HL-60 (cell line): ENCODE results near the gene CXCL14.

Experiments
- DNase-seq, 2 experiments: peaks; one replicate each; pipeline ENCODE4 v3.0.0-alpha.2; 2010 to 2020; ENCODE audit warnings: low read depth in 1 of 2, low spot score in 1 of 2
- H3K27ac ChIP-seq: fragments of 250-450 bp; sonication (Bioruptor Pico); replicated peaks from 2 replicates; pipeline ENCODE4 v1.5.1; 2020; ENCODE audit warnings: mild to moderate bottlenecking, moderate library complexity
- H3K27me3 ChIP-seq: fragments of 250-450 bp; sonication (Bioruptor Pico); 2 replicates; pipeline ENCODE4 v1.5.1; 2021; ENCODE audit warnings: mild to moderate bottlenecking, moderate library complexity; ENCODE audit not compliant: insufficient read depth, poor library complexity, severe bottlenecking
- H3K4me3 ChIP-seq: replicated peaks from 2 replicates; pipeline ENCODE4 v1.5.1; 2011; ENCODE audit warnings: mild to moderate bottlenecking, control low read depth, low read length; ENCODE audit not compliant: insufficient read depth
- GABPA ChIP-seq: IDR thresholded peaks from 2 replicates; pipeline ENCODE4 v1.6.1; 2012; ENCODE audit warnings: low read depth
- POLR2AphosphoS5 ChIP-seq: IDR thresholded peaks from 2 replicates; pipeline ENCODE4 v1.6.1; 2012; ENCODE audit warnings: low read depth
- SPI1 ChIP-seq: IDR thresholded peaks from 2 replicates; pipeline ENCODE4 v1.6.1; 2012; ENCODE audit warnings: low read depth, mild to moderate bottlenecking, borderline replicate concordance
- TF ChIP-seq, protein P1 (sequence below): IDR thresholded peaks from one replicate; pipeline ENCODE4 v1.5.1; 2011; ENCODE audit warnings: low read length, control low read depth, inconsistent platforms; ENCODE audit not compliant: insufficient read depth
- TF ChIP-seq, protein P2 (sequence below): IDR thresholded peaks from 2 replicates; pipeline ENCODE4 v1.6.1; 2012; ENCODE audit warnings: low read depth; ENCODE audit not compliant: insufficient replicate concordance

Gene CXCL14

DNA sequence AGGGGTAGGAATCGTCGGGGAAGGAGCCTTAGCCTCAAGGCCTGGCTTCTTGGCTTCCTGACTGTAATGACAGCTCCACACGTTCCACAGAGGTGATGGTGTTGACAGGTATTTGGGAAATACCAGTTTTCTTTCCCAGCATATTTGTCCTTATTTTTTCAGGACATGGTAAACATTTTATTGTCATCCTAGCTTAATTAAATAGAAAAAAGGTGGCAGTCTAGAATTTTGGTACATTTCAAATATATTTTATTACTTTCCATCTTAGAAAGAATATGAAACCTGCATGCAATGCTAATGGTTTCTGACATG is 8.4 kb downstream of the CXCL14 start:
- TF ChIP-seq, protein P1, sequence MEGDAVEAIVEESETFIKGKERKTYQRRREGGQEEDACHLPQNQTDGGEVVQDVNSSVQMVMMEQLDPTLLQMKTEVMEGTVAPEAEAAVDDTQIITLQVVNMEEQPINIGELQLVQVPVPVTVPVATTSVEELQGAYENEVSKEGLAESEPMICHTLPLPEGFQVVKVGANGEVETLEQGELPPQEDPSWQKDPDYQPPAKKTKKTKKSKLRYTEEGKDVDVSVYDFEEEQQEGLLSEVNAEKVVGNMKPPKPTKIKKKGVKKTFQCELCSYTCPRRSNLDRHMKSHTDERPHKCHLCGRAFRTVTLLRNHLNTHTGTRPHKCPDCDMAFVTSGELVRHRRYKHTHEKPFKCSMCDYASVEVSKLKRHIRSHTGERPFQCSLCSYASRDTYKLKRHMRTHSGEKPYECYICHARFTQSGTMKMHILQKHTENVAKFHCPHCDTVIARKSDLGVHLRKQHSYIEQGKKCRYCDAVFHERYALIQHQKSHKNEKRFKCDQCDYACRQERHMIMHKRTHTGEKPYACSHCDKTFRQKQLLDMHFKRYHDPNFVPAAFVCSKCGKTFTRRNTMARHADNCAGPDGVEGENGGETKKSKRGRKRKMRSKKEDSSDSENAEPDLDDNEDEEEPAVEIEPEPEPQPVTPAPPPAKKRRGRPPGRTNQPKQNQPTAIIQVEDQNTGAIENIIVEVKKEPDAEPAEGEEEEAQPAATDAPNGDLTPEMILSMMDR = no peak
- TF ChIP-seq SPI1 (no peak), POLR2AphosphoS5 (no peak), GABPA (no peak)
- TF ChIP-seq, protein P2, sequence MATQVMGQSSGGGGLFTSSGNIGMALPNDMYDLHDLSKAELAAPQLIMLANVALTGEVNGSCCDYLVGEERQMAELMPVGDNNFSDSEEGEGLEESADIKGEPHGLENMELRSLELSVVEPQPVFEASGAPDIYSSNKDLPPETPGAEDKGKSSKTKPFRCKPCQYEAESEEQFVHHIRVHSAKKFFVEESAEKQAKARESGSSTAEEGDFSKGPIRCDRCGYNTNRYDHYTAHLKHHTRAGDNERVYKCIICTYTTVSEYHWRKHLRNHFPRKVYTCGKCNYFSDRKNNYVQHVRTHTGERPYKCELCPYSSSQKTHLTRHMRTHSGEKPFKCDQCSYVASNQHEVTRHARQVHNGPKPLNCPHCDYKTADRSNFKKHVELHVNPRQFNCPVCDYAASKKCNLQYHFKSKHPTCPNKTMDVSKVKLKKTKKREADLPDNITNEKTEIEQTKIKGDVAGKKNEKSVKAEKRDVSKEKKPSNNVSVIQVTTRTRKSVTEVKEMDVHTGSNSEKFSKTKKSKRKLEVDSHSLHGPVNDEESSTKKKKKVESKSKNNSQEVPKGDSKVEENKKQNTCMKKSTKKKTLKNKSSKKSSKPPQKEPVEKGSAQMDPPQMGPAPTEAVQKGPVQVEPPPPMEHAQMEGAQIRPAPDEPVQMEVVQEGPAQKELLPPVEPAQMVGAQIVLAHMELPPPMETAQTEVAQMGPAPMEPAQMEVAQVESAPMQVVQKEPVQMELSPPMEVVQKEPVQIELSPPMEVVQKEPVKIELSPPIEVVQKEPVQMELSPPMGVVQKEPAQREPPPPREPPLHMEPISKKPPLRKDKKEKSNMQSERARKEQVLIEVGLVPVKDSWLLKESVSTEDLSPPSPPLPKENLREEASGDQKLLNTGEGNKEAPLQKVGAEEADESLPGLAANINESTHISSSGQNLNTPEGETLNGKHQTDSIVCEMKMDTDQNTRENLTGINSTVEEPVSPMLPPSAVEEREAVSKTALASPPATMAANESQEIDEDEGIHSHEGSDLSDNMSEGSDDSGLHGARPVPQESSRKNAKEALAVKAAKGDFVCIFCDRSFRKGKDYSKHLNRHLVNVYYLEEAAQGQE = no peak
- Histone ChIP-seq H3K4me3 (no peak overlapping the region), H3K27me3 (no peaks in the 10 kb centered on the region), H3K27ac (no peak overlapping the region)
- DNase-seq = no peak

DNA sequence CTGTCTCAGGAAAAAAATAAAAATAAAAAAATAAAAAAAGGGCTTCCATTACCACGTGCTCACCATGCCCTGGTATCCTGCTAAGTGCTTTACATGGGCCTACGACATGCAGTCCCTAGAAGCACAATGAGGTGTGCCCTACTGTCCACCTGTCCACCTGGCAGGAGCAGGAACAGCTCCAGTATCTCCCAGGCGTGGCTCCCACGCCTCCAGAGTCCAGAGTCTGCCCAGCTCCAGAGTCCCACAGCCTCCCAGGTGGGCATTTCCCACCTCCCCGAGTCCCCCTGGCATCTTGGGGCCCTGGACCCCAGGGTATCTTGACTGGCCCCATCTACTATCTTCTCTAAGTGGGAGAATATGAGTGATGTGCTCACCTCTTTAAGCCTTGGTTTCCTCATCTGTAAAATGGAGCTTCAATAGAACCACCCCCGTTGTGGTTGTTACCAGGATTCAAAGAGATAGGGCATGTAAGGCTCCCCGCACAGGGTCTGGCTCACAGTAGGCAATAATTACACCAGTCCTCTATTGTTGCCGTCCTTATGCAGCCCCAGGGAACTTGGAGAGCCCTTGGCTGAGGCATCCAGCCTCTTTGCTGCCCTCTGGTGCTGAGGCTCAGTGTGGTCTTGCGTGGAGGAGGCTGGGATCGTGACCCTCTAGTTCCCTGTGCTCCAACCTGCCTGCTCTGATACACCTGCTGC is 8.9 kb downstream of the CXCL14 start:
- TF ChIP-seq, protein P2 = no peak
- TF ChIP-seq SPI1 = no peak
- TF ChIP-seq, protein P1 = no peak
- no peak for TF ChIP-seq GABPA
- TF ChIP-seq POLR2AphosphoS5 = no peak
- Histone ChIP-seq H3K4me3 (no peak overlapping the region), H3K27ac (no peak overlapping the region), H3K27me3 (no peaks in the 10 kb centered on the region)
- peak in 1 of 2 experiments; percentile 5 for DNase-seq

DNA sequence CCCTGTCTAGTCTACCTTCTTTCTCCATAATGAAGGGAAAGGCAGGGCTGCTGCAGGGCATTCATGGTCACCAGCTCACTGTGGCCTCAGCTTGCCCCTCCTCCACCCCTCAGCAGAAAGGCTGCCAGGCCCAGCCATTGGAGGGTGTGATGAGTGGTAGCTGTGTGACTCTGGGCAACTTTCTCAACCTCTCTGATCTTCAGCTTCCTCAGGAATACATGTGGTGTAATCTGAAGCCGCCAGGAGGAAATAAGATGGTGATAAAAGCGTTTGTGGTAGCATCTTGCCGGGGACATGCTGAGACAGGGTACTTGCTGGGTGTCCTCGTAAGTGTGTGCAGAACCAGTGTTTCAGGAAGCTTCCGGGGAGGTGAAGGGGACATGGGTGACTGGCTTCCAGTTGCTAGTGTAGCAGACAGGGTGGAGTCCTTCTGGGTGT is 9.8 kb downstream of the CXCL14 start:
- Histone ChIP-seq H3K27ac (no peak overlapping the region), H3K4me3 (no peak overlapping the region), H3K27me3 (no peaks in the 10 kb centered on the region)
- no peak for DNase-seq
- no peak for TF ChIP-seq POLR2AphosphoS5

DNA sequence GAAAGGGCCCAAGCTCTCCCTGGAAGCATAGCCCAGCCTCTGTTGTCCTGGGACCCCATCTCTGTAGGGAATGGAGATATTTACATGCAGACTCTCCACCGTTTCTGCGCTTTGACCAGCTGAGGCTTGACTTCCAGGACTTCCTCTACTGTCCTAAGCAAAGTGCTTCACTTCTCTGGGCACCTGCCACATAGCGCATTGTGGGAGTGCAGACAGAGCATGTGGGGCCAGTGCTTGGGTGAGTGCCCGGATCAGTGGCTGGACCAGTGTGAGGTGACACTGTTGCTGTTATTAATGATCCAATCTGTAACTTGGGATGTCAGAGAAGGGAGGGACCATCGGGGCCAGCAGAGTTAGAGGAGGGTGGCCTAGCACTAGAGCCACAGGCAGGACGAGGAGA is 10.5 kb downstream of the CXCL14 start:
- no peak for TF ChIP-seq SPI1
- TF ChIP-seq, protein P2 = no peak
- no peak for TF ChIP-seq POLR2AphosphoS5
- TF ChIP-seq, protein P1 = no peak
- TF ChIP-seq GABPA = no peak
- DNase-seq = no peak
- Histone ChIP-seq H3K27me3 (no peaks in the 10 kb centered on the region), H3K4me3 (no peak overlapping the region), H3K27ac (no peak overlapping the region)
